GM23248 (cell line): ENCODE results near the gene SRSF5.

Experiments
- EZH2 ChIP-seq: fragments of 200-600 bp; sonication (generic); IDR thresholded peaks from 2 replicates; pipeline ENCODE4 v1.6.1; 2018; ENCODE audit warnings: antibody characterized with exemption, mild to moderate bottlenecking; ENCODE audit not compliant: insufficient read depth, poor library complexity, severe bottlenecking
- EZH2phosphoT487 ChIP-seq: fragments of 200-600 bp; sonication (generic); IDR thresholded peaks from 2 replicates; pipeline ENCODE4 v1.6.1; 2018; ENCODE audit warnings: antibody characterized with exemption, moderate library complexity, mild to moderate bottlenecking, low read depth; ENCODE audit not compliant: insufficient read depth

DNA sequence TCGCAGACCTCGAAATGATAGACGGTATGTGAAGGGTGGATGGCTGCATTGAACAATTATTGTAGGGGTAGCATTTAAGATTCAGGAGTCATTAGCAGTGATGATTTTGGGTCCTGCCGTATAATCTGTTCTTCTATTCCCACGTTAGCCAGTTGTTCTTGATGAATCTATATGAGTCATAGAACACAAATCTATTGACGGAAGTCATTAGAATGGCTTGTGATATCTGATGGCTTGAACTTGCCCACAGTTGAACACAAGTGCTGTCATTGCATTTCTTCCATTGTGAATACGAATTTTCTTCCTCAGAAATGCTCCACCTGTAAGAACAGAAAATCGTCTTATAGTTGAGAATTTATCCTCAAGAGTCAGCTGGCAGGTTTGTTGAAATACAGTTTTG lies 1.9 kb downstream of the SRSF5 start:
- TF ChIP-seq EZH2phosphoT487 = no peak
- no peak for TF ChIP-seq EZH2
